Bronchial epithelial cell (primary cell): ENCODE measurements around the gene DCDC2C. TPM values are rescaled to one million over a fixed set of nuclear protein-coding genes. Genes with fewer than 3 reads are reported as not detected.

Source experiments
- DNase-seq: peaks from one replicate; pipeline ENCODE4 v3.0.0-alpha.2; 2010; ENCODE audit warnings: low read depth
- FAIRE-seq: peaks from 2 replicates; lab custom pipeline; 2011; peaks lifted over from hg19 to GRCh38; lab: Jason Lieb, UNC
- H3K27me3 ChIP-seq: 2 replicates; pipeline ENCODE4 v1.5.1; 2011; ENCODE audit warnings: low read length; ENCODE audit not compliant: control insufficient read depth, insufficient read depth
- H3K36me3 ChIP-seq: 2 replicates; pipeline ENCODE4 v1.5.1; 2011; ENCODE audit warnings: low read length; ENCODE audit not compliant: control insufficient read depth, insufficient read depth
- H3K4me3 ChIP-seq: 2 replicates; pipeline ENCODE4 v1.5.1; 2011; ENCODE audit warnings: mild to moderate bottlenecking, low read depth, low read length, control low read depth
- CTCF ChIP-seq: IDR thresholded peaks from 2 replicates; pipeline ENCODE4 v1.5.1; 2011; ENCODE audit warnings: mild to moderate bottlenecking, moderate library complexity, low read length, control low read depth, inconsistent platforms; ENCODE audit not compliant: insufficient read depth, severe bottlenecking
- total RNA-seq: library from RNA; depleted of rRNA; stranded (reverse); fragments of >200 nt; gene quantifications from 2 replicates; pipeline ENCODE4 v1.2.1, GENCODE V29; 2014

The DCDC2C gene
- total RNA-seq, 1 donor from 2014 or later: not detected

GRCh38 chr2:3745920-3746319, 42.5 kb downstream of the DCDC2C start:
- no peak for TF ChIP-seq CTCF
- Histone ChIP-seq H3K27me3 (no peaks in the 10 kb centered on the region), H3K4me3 (no peak overlapping the region), H3K36me3 (no peaks in the 10 kb centered on the region)
- DNase-seq (no peak), FAIRE-seq (no peak)

GRCh38 chr2:3747032-3747654, 43.8 kb downstream of the DCDC2C start:
- FAIRE-seq: no peak
- no peaks in the 10 kb centered on the region for H3K36me3 ChIP-seq
- no peak overlapping the region for H3K4me3 ChIP-seq
- H3K27me3 ChIP-seq: no peaks in the 10 kb centered on the region
- no peak for TF ChIP-seq CTCF
- DNase-seq: no peak

GRCh38 chr2:3747826-3748225, 44.5 kb downstream of the DCDC2C start:
- FAIRE-seq (no peak), DNase-seq (no peak)
- no peaks in the 10 kb centered on the region for H3K36me3 ChIP-seq
- H3K4me3 ChIP-seq: no peak overlapping the region
- no peak for TF ChIP-seq CTCF
- H3K27me3 ChIP-seq: no peaks in the 10 kb centered on the region

- Histone ChIP-seq H3K36me3 (no peaks in the 10 kb centered on the region), H3K4me3 (no peak overlapping the region), H3K27me3 (no peaks in the 10 kb centered on the region)
- DNase-seq (no peak), FAIRE-seq (no peak)
- no peak for TF ChIP-seq CTCF
These were observed 45.8 kb downstream of the DCDC2C start for GRCh38 chr2:3749201-3749600.

- FAIRE-seq: no peak
- Histone ChIP-seq H3K4me3 (no peak overlapping the region), H3K36me3 (no peaks in the 10 kb centered on the region), H3K27me3 (no peaks in the 10 kb centered on the region)
- no peak for DNase-seq
- no peak for TF ChIP-seq CTCF
These were observed 47.9 kb downstream of the DCDC2C start for GRCh38 chr2:3751251-3751650.

- no peak for TF ChIP-seq CTCF
- DNase-seq (no peak), FAIRE-seq (no peak)
- no peaks in the 10 kb centered on the region for H3K36me3 ChIP-seq
- no peak overlapping the region for H3K4me3 ChIP-seq
- H3K27me3 ChIP-seq: no peaks in the 10 kb centered on the region
These were observed 48.4 kb downstream of the DCDC2C start for GRCh38 chr2:3751806-3752205.
